NCI-H1092 treated with DMSO at 0.1 percent for 48 hours (cell line): Measurements from ENCODE around the gene FAM9A.
"Not testable (repeated sequence)": the region's sequence is repeated elsewhere in the genome, so short reads cannot be mapped to it uniquely, and the experiment has no call there.

Source experiments
- DNase-seq: peaks from one replicate; lab custom pipeline; 2025; lab: John Stamatoyannopoulos, UW

The FAM9A gene

GRCh38 chrX:8803326-8803725, 2.1 kb upstream of the FAM9A start:
- DNase-seq, result no peak

- DNase-seq, result not testable (repeated sequence)
Measured at GRCh38 chrX:8800351-8800750, 832 bp downstream of the FAM9A start.

- not testable (repeated sequence) for DNase-seq
Measured at GRCh38 chrX:8799281-8799680, 1.9 kb downstream of the FAM9A start.

GRCh38 chrX:8798702-8799101, 2.5 kb downstream of the FAM9A start:
- not testable (repeated sequence) for DNase-seq

GRCh38 chrX:8787119-8787518, 14.1 kb downstream of the FAM9A start:
- not testable (repeated sequence) for DNase-seq

- no peak for DNase-seq
Measured at GRCh38 chrX:8784162-8784561, 17.0 kb downstream of the FAM9A start.

- DNase-seq, result no peak
Measured at GRCh38 chrX:8783714-8784098, 17.5 kb downstream of the FAM9A start.

GRCh38 chrX:8783097-8783713, 18.0 kb downstream of the FAM9A start:
- DNase-seq, result peak; percentile 50

GRCh38 chrX:8782595-8782994, 18.6 kb downstream of the FAM9A start:
- DNase-seq, result no peak

GRCh38 chrX:8781921-8782320, 19.3 kb downstream of the FAM9A start:
- DNase-seq, result not testable (repeated sequence)

- DNase-seq, result no peak
Measured at GRCh38 chrX:8773117-8773516, 28.1 kb downstream of the FAM9A start.

GRCh38 chrX:8760021-8760420, 41.2 kb downstream of the FAM9A start:
- no peak for DNase-seq

GRCh38 chrX:8758706-8759105, 42.5 kb downstream of the FAM9A start:
- not testable (repeated sequence) for DNase-seq

- DNase-seq, result not testable (repeated sequence)
Measured at GRCh38 chrX:8757609-8758389, 43.4 kb downstream of the FAM9A start.

- DNase-seq, result no peak
Measured at GRCh38 chrX:8755813-8756212, 45.4 kb downstream of the FAM9A start.

GRCh38 chrX:8755116-8755515, 46.1 kb downstream of the FAM9A start:
- peak; percentile 4 for DNase-seq

GRCh38 chrX:8749697-8750096, 51.5 kb downstream of the FAM9A start:
- no peak for DNase-seq

- peak; percentile 53 for DNase-seq
Measured at GRCh38 chrX:8748855-8749254, 52.3 kb downstream of the FAM9A start.

GRCh38 chrX:8743126-8743732, 58.0 kb downstream of the FAM9A start:
- no peak for DNase-seq

- DNase-seq, result no peak
Measured at GRCh38 chrX:8741981-8742380, 59.2 kb downstream of the FAM9A start.
